ENCODE measurements around the gene PPM1A. TPM values are rescaled to one million over a fixed set of nuclear protein-coding genes. Genes with fewer than 3 reads are reported as not detected.

The PPM1A gene
- total RNA-seq, 1 donor from 2014 or later = 10.2 TPM

GRCh38 chr14:60344751-60345150 lies 95.7 kb downstream of the PPM1A start:
- no peak overlapping the region for H3K4me3 ChIP-seq (ENCODE audit: low read depth, low read length)
- DNase-seq (ENCODE audit: low read depth) = no peak
- TF ChIP-seq, protein P1, sequence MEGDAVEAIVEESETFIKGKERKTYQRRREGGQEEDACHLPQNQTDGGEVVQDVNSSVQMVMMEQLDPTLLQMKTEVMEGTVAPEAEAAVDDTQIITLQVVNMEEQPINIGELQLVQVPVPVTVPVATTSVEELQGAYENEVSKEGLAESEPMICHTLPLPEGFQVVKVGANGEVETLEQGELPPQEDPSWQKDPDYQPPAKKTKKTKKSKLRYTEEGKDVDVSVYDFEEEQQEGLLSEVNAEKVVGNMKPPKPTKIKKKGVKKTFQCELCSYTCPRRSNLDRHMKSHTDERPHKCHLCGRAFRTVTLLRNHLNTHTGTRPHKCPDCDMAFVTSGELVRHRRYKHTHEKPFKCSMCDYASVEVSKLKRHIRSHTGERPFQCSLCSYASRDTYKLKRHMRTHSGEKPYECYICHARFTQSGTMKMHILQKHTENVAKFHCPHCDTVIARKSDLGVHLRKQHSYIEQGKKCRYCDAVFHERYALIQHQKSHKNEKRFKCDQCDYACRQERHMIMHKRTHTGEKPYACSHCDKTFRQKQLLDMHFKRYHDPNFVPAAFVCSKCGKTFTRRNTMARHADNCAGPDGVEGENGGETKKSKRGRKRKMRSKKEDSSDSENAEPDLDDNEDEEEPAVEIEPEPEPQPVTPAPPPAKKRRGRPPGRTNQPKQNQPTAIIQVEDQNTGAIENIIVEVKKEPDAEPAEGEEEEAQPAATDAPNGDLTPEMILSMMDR (conservative IDR thresholded peaks at IDR 0.05; ENCODE audit: low read depth, low read length) = no peak

DNA sequence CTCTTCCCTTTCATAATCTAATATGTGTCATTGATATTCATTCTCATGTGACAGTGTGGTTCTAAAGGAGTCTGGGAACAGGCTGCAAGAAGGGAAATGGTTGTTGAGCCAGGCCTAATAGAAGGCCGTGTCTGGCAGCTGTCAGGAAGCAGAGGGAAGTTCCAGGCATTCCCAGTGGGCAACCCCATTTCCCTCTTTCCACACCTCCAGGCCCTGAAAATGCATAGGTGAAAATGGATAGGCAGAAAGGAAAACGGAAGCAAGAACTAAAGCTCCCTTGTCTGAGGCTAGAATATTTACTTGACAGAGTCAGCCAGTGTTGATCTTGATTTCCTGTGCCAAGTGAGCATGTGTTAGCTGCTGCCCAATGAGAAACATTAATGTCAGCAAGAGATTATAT lies 97.7 kb downstream of the PPM1A start:
- TF ChIP-seq, protein P1 (conservative IDR thresholded peaks at IDR 0.05; ENCODE audit: low read depth, low read length) = no peak
- DNase-seq (ENCODE audit: low read depth) = no peak
- no peak overlapping the region for H3K4me3 ChIP-seq (ENCODE audit: low read depth, low read length)

DNA sequence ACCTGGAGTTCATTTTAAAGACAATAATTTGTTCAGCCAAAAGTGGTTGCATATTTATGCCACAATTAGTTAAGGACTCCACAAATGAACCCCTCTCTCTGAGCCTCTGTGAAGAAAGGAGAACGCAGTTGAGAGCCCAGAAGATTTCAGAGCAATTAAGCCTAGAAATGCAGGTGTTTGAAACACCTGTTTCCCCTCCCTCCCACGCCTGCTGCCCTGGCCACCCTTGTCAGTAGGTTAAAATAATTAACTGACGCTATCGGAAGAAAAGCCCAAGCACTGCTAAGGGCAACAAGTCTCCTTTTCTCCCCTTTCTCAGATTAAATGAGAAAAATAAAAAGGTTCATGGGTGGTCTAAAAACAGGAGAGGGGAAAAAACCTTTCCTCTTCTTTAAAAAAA lies 99.2 kb downstream of the PPM1A start:
- TF ChIP-seq, protein P1 (conservative IDR thresholded peaks at IDR 0.05; ENCODE audit: low read depth, low read length) = no peak
- H3K4me3 ChIP-seq (ENCODE audit: low read depth, low read length) = no peak overlapping the region
- DNase-seq (ENCODE audit: low read depth) = no peak

Other genes with a start within 250 kb of the PPM1A start
- 39.1 and 63.8 TPM in 2 replicates for gene PCNX4, start 157.3 kb upstream of the PPM1A start, total RNA-seq
- gene DHRS7, start 83.8 kb upstream of the PPM1A start, total RNA-seq = 57.5 and 89.3 TPM in 2 replicates
- gene C14orf39, start 236.8 kb downstream of the PPM1A start, total RNA-seq = 1.2 TPM in 1 of 2 replicates, not detected in the other